ENCODE results near the gene MRPL16. TPM values are rescaled to one million over a fixed set of nuclear protein-coding genes. Genes with fewer than 3 reads are reported as not detected.

The MRPL16 gene
- total and polyA plus RNA-seq, 5 experiments from 2014 or later: 44.4 to 93.0 (median 68.4) TPM

GRCh38 chr11:59783632-59784090 is 26.9 kb downstream of the MRPL16 start:
- DNase-seq (no peak), ATAC-seq (no peak)
- Mint-ChIP-seq H3K9me3 (no peaks in the 10 kb centered on the region), H3K4me1 (peaks cover 0 to 20% (median 0%) of the 10 kb centered on the region in 4 donors), H3K27ac (no peak overlapping the region), H3K4me3 (no peak overlapping the region), H3K36me3 (peaks cover under 1 to 22% (median 14%) of the 10 kb centered on the region in 3 donors), H3K27me3 (no peaks in the 10 kb centered on the region)
- POLR2A ChIA-PET: no interaction called here

- peaks cover 0 to 11% (median 4%) of the 10 kb centered on the region in 3 donors for H3K36me3 Mint-ChIP-seq
- POLR2A ChIA-PET: no interaction called here
- no peaks in the 10 kb centered on the region for H3K27me3 Mint-ChIP-seq
- no peak overlapping the region for H3K4me3 Mint-ChIP-seq
- no peak overlapping the region for H3K27ac Mint-ChIP-seq
- peaks cover 0 to 20% (median 0%) of the 10 kb centered on the region in 4 donors for H3K4me1 Mint-ChIP-seq
- no peaks in the 10 kb centered on the region for H3K9me3 Mint-ChIP-seq
- DNase-seq: no peak
- no peak for ATAC-seq
Observed at GRCh38 chr11:59782080-59782479, 28.5 kb downstream of the MRPL16 start.

GRCh38 chr11:59779487-59779886 is 31.1 kb downstream of the MRPL16 start:
- ATAC-seq: no peak
- peak overlapping the region in 1 of 10 donors; percentile 36 for H3K27ac Mint-ChIP-seq
- H3K36me3 Mint-ChIP-seq: peaks cover 4 to 19% (median 17%) of the 10 kb centered on the region in 3 donors
- H3K9me3 Mint-ChIP-seq: no peaks in the 10 kb centered on the region
- peaks cover 0 to 22% (median 0%) of the 10 kb centered on the region in 4 donors for H3K4me1 Mint-ChIP-seq
- no peaks in the 10 kb centered on the region for H3K27me3 Mint-ChIP-seq
- POLR2A ChIA-PET: no interaction called here
- H3K4me3 Mint-ChIP-seq: no peak overlapping the region
- DNase-seq: no peak

- H3K4me1 Mint-ChIP-seq: peaks cover 0 to 18% (median 2%) of the 10 kb centered on the region in 4 donors
- H3K9me3 Mint-ChIP-seq: no peaks in the 10 kb centered on the region
- H3K27ac Mint-ChIP-seq: no peak overlapping the region
Observed at GRCh38 chr11:59778122-59778521, 32.5 kb downstream of the MRPL16 start.

GRCh38 chr11:59777104-59777503 is 33.5 kb downstream of the MRPL16 start:
- Mint-ChIP-seq H3K4me1 (peaks cover under 1 to 26% (median 12%) of the 10 kb centered on the region in 4 donors), H3K27ac (no peak overlapping the region)

More at GRCh38 chr11:59778122-59778521, 32.5 kb downstream of the MRPL16 start:
- DNase-seq: no peak
- Mint-ChIP-seq H3K4me3 (no peak overlapping the region), H3K27me3 (no peaks in the 10 kb centered on the region), H3K36me3 (peaks cover 4 to 26% (median 24%) of the 10 kb centered on the region in 3 donors)
- POLR2A ChIA-PET: interaction anchor here (0.7 kb wide), 1 partner anchor 24 kb away, joined by 4 read pairs; no protein-coding TSS in a partner anchor
- no peak for ATAC-seq

GRCh38 chr11:59776210-59777066 is 34.1 kb downstream of the MRPL16 start:
- Mint-ChIP-seq H3K4me3 (no peak overlapping the region), H3K36me3 (peaks cover 1 to 24% (median 24%) of the 10 kb centered on the region in 3 donors), H3K27me3 (no peaks in the 10 kb centered on the region), H3K4me1 (peaks cover 7 to 33% (median 19%) of the 10 kb centered on the region in 4 donors), H3K9me3 (no peaks in the 10 kb centered on the region), H3K27ac (no peak overlapping the region)
- no peak for ATAC-seq
- no peak for DNase-seq
- POLR2A ChIA-PET: no interaction called here

More at GRCh38 chr11:59777104-59777503, 33.5 kb downstream of the MRPL16 start:
- POLR2A ChIA-PET: no interaction called here
- Mint-ChIP-seq H3K9me3 (no peaks in the 10 kb centered on the region), H3K4me3 (no peak overlapping the region), H3K36me3 (peaks cover 4 to 27% (median 24%) of the 10 kb centered on the region in 3 donors), H3K27me3 (no peaks in the 10 kb centered on the region)
- ATAC-seq (no peak), DNase-seq (no peak)

GRCh38 chr11:59773083-59773440 is 37.5 kb downstream of the MRPL16 start:
- Mint-ChIP-seq H3K27ac (peak overlapping the region in 6 of 10 donors; percentile 25 to 86 (median 53)), H3K4me3 (peak overlapping the region in 4 of 10 donors; percentile 8 to 64 (median 34)), H3K9me3 (no peaks in the 10 kb centered on the region), H3K36me3 (peaks cover 0 to 24% (median 20%) of the 10 kb centered on the region in 3 donors), H3K4me1 (peaks cover 11 to 42% (median 21%) of the 10 kb centered on the region in 4 donors), H3K27me3 (no peaks in the 10 kb centered on the region)
- DNase-seq (peak in 1 of 10 donors; percentile 9), ATAC-seq (peak in 1 of 2 donors; percentile 33)
- POLR2A ChIA-PET: no interaction called here

- no peak for ATAC-seq
- peak overlapping the region in 2 of 10 donors; percentile 60 to 82 for H3K27ac Mint-ChIP-seq
- POLR2A ChIA-PET: interaction anchor here (1.4 kb wide), 1 partner anchor 12 kb away, joined by 4 read pairs; no protein-coding TSS in a partner anchor
Observed at GRCh38 chr11:59771605-59772004, 39.0 kb downstream of the MRPL16 start.

GRCh38 chr11:59770869-59771268 is 39.7 kb downstream of the MRPL16 start:
- Mint-ChIP-seq H3K36me3 (peaks cover 0 to 19% (median 19%) of the 10 kb centered on the region in 3 donors), H3K9me3 (no peaks in the 10 kb centered on the region), H3K4me3 (no peak overlapping the region)

More at GRCh38 chr11:59771605-59772004, 39.0 kb downstream of the MRPL16 start:
- no peaks in the 10 kb centered on the region for H3K27me3 Mint-ChIP-seq
- no peak for DNase-seq
- H3K4me3 Mint-ChIP-seq: peak overlapping the region in 4 of 10 donors; percentile 12 to 58 (median 57)
- peaks cover 0 to 20% (median 20%) of the 10 kb centered on the region in 3 donors for H3K36me3 Mint-ChIP-seq
- H3K9me3 Mint-ChIP-seq: no peaks in the 10 kb centered on the region
- H3K4me1 Mint-ChIP-seq: peaks cover 11 to 37% (median 21%) of the 10 kb centered on the region in 4 donors

GRCh38 chr11:59770319-59770718 is 40.3 kb downstream of the MRPL16 start:
- Mint-ChIP-seq H3K4me1 (peaks cover 11 to 34% (median 22%) of the 10 kb centered on the region in 4 donors), H3K9me3 (no peaks in the 10 kb centered on the region), H3K4me3 (no peak overlapping the region), H3K36me3 (peaks cover 0 to 14% (median 13%) of the 10 kb centered on the region in 3 donors), H3K27ac (peak overlapping the region in 1 of 10 donors; percentile 43), H3K27me3 (no peaks in the 10 kb centered on the region)
- POLR2A ChIA-PET: interaction anchor here (1.4 kb wide), 1 partner anchor 11 kb away, joined by 4 read pairs; no protein-coding TSS in a partner anchor
- ATAC-seq (no peak), DNase-seq (no peak)

More at GRCh38 chr11:59770869-59771268, 39.7 kb downstream of the MRPL16 start:
- H3K4me1 Mint-ChIP-seq: peaks cover 11 to 33% (median 21%) of the 10 kb centered on the region in 4 donors
- H3K27me3 Mint-ChIP-seq: no peaks in the 10 kb centered on the region
- ATAC-seq: no peak
- DNase-seq: no peak
- POLR2A ChIA-PET: interaction anchor here (1.4 kb wide), 1 partner anchor 11 kb away, joined by 4 read pairs; no protein-coding TSS in a partner anchor
- H3K27ac Mint-ChIP-seq: peak overlapping the region in 3 of 10 donors; percentile 8 to 51 (median 9)

GRCh38 chr11:59769828-59770227 is 40.8 kb downstream of the MRPL16 start:
- no peak overlapping the region for H3K27ac Mint-ChIP-seq

GRCh38 chr11:59769111-59769510 is 41.5 kb downstream of the MRPL16 start:
- no peak for DNase-seq
- Mint-ChIP-seq H3K36me3 (peaks cover 0 to 7% (median 5%) of the 10 kb centered on the region in 3 donors), H3K9me3 (no peaks in the 10 kb centered on the region), H3K4me1 (peaks cover 15 to 38% (median 25%) of the 10 kb centered on the region in 4 donors), H3K4me3 (no peak overlapping the region), H3K27me3 (no peaks in the 10 kb centered on the region), H3K27ac (no peak overlapping the region)
- POLR2A ChIA-PET: no interaction called here
- ATAC-seq: no peak

More at GRCh38 chr11:59769828-59770227, 40.8 kb downstream of the MRPL16 start:
- no peak for ATAC-seq
- H3K4me1 Mint-ChIP-seq: peaks cover 15 to 38% (median 25%) of the 10 kb centered on the region in 4 donors
- H3K4me3 Mint-ChIP-seq: no peak overlapping the region
- H3K27me3 Mint-ChIP-seq: no peaks in the 10 kb centered on the region
- POLR2A ChIA-PET: no interaction called here
- DNase-seq: no peak
- no peaks in the 10 kb centered on the region for H3K9me3 Mint-ChIP-seq
- peaks cover 0 to 11% (median 8%) of the 10 kb centered on the region in 3 donors for H3K36me3 Mint-ChIP-seq
